HG03457 (cell line): Measurements from ENCODE around the gene PRKACA.

Experiments used
- ATAC-seq: cut with Tn5 transposase; IDR thresholded peaks from one replicate; pipeline ENCODE4 v1.9.1; 2021; ENCODE audit warnings: moderate number of reproducible peaks; ENCODE audit not compliant: unreplicated experiment

PRKACA gene

GRCh38 chr19:14117668-14118164, at the start of gene PRKACA:
Gene PRKACA, minus strand, starts transcription at chr19:14117762. Its CDS starts 215 bp downstream, at chr19:14117547.
- peak; percentile 71 for ATAC-seq

- ATAC-seq: no peak
Observed at GRCh38 chr19:14166999-14167575, 49.5 kb upstream of the PRKACA start.

GRCh38 chr19:14165990-14166830, 48.6 kb upstream of the PRKACA start:
- no peak for ATAC-seq

- no peak for ATAC-seq
Observed at GRCh38 chr19:14164724-14165493, 47.3 kb upstream of the PRKACA start.

- no peak for ATAC-seq
Observed at GRCh38 chr19:14164082-14164481, 46.5 kb upstream of the PRKACA start.

- ATAC-seq: no peak
Observed at GRCh38 chr19:14162871-14163297, 45.3 kb upstream of the PRKACA start.

GRCh38 chr19:14161305-14161704, 43.7 kb upstream of the PRKACA start:
- no peak for ATAC-seq

GRCh38 chr19:14160017-14160703, 42.6 kb upstream of the PRKACA start:
- no peak for ATAC-seq

GRCh38 chr19:14159059-14159458, 41.5 kb upstream of the PRKACA start:
- ATAC-seq: no peak

GRCh38 chr19:14158276-14159023, 40.9 kb upstream of the PRKACA start:
- ATAC-seq: no peak

- ATAC-seq: no peak
Observed at GRCh38 chr19:14156971-14157717, 39.6 kb upstream of the PRKACA start.

- no peak for ATAC-seq
Observed at GRCh38 chr19:14156122-14156521, 38.6 kb upstream of the PRKACA start.

GRCh38 chr19:14155371-14155770, 37.8 kb upstream of the PRKACA start:
- ATAC-seq: no peak

GRCh38 chr19:14152713-14153112, 35.2 kb upstream of the PRKACA start:
- no peak for ATAC-seq

- no peak for ATAC-seq
Observed at GRCh38 chr19:14150770-14151661, 33.5 kb upstream of the PRKACA start.

- ATAC-seq: no peak
Observed at GRCh38 chr19:14150041-14150769, 32.6 kb upstream of the PRKACA start.

GRCh38 chr19:14149509-14149994, 32.0 kb upstream of the PRKACA start:
- no peak for ATAC-seq
